HT1080 (cell line): ENCODE data around the gene OGDHL. TPM values are rescaled to one million over a fixed set of nuclear protein-coding genes. Genes with fewer than 3 reads are reported as not detected.
A peak's percentile ranks its signal among the peaks of the same experiment; 100 is the strongest.
"Not testable (repeated sequence)": the region's sequence is repeated elsewhere in the genome, so short reads cannot be mapped to it uniquely, and the experiment has no call there.

Experiments
- DNase-seq: peaks from one replicate; pipeline ENCODE4 v3.0.0-alpha.2; 2015; ENCODE audit warnings: low read depth
- polyA plus RNA-seq, 2 experiments: library from polyadenylated mRNA; depleted of rRNA; stranded (reverse); fragments of >200 nt; gene quantifications; 2 replicates each; pipeline ENCODE4 v1.2.3, GENCODE V29; 2015
- total RNA-seq: library from RNA; depleted of rRNA; stranded (reverse); fragments of >200 nt; shearing (Covaris generic); gene quantifications from 2 replicates; pipeline ENCODE4 v1.2.3, GENCODE V29; 2014; rRNA removed

Gene OGDHL
- 9.5 and 10.7 TPM in 2 replicates for total RNA-seq
- polyA plus RNA-seq (2015; cell fraction: cytosol; rRNA removed): 1.2 TPM in 2 replicates
- 4.1 and 4.5 TPM in 2 replicates for polyA plus RNA-seq (2015; cell fraction: nucleus; rRNA removed)

DNA sequence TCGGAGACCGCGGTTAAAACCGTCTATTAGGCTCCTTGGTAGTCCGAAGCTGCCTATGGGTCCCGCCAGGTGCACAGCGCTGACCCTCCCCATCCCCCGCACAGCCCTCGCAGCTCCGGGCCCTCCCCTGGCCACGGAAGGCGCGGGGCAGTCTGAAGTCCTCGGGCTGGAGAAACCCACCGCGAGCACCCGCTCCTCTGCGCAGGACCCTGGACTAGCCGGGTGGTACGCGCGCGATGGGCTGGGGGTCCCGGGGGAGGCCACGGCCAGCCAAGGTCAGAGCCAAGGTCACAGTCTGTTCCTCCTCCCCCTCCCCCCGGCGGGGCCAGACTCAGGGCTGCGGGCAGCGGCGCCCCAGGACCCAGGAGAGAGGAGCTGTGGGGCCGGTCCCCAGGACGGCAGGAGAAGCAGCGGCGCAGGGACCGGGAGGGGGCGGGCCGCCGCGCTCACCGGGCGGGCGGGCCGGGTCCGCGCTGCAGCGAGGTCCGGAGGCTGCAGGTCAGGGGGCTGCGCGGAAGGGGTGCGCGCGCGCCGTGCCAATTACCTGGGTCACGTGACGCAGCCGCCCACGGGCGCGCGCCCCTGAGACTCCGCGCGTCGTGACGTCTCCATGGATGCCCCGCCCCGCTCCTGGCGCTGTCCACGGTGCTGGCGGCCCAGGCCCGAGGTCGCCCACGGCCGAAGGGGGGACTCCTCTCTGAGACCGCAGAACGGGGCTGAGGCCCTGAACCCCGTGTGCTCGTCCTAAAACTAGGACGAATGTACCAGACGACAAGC is at the start of gene OGDHL:
Gene OGDHL, minus strand, starts transcription at position 535 of the 777 bp plus-strand sequence. CDS start 3,731 bp downstream, outside the sequence.
- peak; percentile 48 for DNase-seq

DNA sequence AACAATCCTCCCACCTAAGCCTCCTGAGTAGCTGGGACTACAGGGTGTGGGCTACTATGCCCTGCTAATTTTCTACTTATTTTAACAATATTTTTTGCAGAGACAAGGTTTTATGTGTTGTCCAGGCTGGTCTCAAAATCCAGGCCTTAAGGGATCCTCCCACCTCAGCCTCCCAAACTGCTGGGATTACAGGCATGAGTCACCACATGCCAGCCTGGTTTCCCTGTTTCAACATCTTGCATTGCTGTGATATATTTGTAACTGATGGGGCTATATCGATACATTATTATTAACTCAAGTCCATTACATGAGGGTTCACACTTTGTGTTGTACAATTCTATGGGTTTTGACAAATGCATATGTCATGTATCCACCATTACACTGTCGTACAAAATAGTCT is 41.9 kb upstream of the OGDHL start:
- peak; percentile 5 for DNase-seq

DNA sequence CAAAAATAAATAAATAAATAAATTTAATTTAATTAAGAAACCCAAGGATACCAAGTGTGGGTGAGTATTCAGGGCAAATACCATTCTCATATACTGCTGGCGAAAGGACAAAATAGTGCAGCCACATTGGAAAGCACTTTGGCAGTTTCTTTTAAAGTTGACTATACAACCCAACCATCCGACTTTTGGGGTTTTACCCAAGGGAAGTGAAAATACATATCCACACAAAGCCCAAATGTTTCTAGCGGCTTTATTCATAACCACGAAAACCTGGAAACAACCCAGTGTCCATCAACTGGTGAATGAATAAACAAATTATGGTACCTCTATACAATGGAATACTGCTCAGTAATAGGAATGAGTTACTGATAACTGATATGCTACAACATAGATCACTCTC is 36.2 kb upstream of the OGDHL start:
- no peak for DNase-seq

DNA sequence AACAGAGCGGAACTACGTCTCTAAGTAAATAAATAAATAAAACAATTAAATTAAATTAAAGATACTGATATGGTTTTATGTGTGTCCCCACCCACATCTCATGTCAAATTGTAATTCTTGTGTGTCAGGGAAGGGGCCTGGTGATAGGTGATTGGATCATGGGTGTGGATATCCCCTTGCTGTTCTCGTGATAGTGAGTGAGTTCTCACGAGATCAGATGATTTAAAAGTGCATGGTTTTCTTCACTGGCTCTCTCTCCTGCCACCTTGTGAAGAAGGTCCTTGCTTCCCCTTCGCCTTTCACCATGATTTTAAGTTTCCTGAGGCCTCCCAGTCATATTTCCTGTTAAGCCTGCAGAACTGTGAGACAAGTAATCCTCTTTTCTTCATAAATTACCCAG is 29.0 kb upstream of the OGDHL start:
- peak; percentile 1 for DNase-seq

DNA sequence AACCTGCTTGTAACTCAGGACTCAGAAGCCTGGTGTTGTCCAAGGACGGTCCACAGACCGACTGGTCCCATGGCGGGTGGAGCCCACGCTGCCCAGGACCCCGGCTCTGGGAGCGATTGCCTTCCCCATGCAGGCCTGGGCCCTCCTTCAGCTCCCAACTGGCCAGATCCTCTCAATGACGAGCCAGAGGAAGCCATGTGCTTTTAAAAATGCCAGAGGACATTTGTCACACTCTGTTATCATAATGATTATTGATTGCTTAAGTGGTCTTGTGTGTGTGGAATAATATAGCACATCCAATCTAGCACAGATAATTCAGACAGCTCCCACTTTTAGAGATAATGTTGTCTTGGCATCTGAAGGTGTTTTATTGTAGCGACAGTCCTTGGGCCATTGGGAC is 22.6 kb upstream of the OGDHL start:
- no peak for DNase-seq

DNA sequence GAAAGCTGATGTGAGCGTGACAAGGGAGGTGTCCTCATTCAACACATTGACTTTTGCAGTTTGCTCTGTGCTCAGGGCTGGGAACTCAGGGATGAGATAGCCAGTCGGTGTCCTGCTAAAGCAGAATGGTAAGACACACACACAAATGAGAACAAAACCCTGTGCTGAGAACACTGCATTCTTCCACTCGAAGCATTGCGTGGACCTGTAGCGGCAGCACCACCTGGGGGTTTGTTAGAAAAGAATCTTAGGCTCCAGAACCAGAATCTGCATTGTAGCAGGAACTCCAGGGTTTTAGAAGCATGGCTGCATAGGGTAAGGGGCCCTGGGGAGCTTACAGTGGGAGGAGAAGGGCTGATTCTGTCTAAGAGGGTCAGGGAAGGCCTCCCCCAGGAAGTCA is 21.5 kb upstream of the OGDHL start:
- DNase-seq: no peak

DNA sequence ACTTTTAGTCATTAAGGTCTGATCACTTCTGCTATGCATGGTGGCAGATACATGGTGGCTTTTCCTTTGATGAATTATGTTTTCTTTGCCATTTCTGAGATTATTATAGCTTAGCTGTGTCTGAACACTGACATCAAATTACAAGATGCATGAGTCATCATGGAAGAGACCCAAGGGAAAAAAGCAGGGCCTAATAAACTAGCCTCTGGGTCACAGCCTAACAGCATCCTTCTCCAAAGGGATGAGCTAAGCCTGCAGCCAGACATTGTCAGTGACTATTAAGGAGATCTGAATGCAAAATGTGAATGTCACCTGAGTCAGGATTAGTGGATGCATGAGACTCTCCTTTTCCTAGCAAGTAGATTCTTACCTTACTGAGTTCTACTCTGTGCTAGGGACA is 19.1 kb upstream of the OGDHL start:
- DNase-seq: no peak

DNA sequence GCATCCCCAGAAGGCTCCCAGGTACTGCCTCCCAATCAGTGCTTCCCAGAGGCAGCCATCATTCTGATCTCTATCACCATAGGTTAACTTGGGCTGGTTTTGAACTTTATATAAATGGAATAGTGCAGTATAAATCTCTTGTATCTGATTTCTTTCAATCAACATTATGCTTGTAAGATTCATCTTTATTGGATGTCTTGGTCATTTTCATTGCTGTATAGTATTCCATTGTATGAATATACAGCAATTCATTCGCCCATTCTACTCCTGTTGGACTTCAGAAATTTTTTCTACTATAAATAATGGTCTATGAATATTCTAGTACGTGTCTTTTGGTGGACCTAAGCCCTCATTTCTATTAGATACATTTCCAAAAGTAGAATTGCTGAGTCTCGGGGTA is 16.1 kb upstream of the OGDHL start:
- no peak for DNase-seq

DNA sequence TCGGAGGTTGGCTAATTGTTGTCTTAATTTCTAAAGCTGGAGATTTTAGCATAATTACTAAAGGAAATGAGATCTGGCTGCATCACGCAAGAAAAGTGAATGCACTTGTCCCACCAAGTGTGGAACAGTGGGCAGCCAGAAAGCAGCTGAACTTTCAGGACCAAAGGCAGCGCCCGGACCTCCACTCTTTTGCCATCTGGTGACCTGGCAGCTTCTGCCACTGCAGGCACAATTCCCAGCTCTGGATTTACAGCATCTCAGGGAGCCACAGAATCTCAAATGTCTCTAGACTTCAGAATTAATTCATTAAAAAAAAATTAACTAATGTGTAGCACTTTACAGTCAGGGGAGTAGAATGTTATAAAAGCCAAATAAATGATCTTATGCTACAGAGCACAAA is 14.7 kb upstream of the OGDHL start:
- no peak for DNase-seq

DNA sequence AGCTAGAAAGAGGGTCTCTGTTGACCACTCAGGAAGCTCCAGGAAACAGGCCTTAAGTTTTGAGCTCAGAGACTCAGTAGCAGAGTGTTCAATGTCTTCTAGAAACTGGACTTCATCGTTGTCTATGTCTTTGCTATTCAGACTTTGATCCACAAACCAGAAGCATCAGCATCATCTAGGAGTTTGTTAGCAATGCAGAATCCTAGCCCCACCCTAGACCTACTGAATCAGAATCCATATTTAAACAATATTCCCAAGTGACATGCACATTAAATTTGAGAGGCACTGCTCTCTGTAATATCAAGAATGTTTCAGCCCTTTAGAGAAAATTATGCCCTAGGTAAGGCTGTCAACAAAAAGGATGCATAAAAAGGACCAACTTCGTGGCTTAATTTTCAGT is 12.9 kb upstream of the OGDHL start:
- DNase-seq: no peak

DNA sequence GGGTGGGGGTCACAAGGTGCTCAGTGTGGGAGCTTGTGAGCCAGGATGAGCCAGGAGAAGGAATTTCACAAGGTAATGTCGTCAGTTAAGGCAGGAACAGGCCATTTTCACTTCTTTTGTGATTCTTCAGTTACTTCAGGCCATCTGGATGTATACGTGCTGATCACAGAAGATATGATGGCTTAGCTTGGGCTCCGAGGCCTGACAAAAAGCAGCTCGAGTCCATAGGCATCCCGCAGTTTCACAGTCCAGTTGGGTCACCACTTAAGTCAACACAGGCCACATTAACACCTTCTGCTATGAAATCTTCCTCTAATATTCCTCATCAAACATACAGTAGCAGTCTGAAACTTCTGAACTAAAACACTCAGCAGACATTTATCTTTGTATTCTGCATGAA is 10.8 kb upstream of the OGDHL start:
- not testable (repeated sequence) for DNase-seq

DNA sequence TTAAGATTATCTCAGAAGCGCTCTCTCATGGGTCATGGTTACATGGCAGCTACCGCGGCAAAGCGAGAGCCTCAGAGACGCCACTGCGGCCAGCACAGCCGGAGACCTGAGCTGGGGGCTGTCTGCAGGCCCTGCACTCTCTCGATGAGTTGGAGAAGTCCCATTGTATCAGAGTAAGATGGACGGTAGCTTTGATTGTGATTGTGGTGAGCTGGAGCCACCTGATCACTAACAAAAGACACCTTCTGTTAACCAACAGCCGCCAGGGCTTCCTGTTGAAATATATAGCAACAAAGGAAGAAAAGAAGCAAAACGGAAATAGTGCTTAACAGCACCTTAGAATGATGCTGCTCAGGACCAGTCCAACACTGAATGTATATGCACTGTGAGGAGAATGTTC is 8.9 kb upstream of the OGDHL start:
- DNase-seq: not testable (repeated sequence)

DNA sequence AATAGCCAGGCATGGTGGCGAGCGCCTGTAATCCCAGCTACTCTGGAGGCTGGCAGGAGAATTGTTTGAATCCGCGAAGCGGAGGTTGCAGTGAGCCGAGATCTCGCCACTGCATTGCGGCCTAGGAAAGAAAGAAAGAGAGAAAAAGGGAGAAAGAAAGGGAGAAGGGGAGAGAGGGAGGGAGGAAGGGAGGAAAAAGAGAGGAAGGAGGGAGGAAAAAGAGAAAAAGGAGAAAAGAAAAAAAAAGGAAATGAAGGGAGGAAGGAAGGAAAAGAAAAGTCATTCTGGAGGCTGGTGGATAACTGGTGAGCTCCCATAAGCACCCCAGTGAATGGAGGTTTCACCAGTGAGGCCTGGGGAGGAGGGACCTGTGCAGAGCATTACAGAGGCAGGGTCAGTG is 7.6 kb upstream of the OGDHL start:
- no peak for DNase-seq

DNA sequence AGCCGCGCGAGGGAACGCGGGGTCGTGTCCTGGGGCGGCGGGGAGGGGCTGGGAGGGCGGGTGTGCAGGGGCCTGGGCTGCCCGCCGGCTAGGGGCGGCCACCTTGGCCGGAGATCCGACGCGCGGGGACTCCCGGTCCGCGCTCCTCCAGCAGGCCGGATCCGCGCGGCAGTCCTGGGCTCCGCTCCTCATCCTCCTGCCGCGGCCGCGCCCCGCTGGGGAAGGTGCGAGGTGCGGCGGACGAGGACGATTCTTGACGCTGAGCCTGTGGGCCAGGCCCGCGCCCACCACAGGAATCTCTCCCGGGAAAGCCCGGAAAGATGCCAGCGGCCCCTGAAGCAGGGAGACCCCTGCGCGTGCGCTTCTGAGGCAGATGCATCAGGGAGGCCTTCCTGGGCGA is 6.6 kb upstream of the OGDHL start:
- no peak for DNase-seq

DNA sequence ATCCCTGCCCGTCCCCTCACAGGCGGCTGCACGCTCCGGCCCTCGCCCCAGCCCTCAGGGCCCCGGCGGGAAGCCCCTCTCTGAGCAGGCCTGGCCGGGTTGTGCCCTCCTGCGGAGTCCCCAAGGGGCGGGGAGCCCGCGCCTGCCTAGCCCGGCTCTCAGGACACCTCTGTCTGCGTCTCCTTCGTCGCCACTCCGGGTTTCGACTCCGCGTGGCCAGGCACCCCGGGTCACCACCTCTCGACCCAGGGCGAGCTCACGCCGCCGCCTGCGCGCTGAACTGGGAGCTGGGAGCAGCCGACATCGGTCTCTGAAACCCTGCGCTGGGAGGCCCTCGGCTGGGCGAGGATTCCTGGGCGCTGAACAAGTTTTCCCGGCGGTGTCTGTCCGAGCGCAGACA is 6.2 kb upstream of the OGDHL start:
- DNase-seq: no peak

DNA sequence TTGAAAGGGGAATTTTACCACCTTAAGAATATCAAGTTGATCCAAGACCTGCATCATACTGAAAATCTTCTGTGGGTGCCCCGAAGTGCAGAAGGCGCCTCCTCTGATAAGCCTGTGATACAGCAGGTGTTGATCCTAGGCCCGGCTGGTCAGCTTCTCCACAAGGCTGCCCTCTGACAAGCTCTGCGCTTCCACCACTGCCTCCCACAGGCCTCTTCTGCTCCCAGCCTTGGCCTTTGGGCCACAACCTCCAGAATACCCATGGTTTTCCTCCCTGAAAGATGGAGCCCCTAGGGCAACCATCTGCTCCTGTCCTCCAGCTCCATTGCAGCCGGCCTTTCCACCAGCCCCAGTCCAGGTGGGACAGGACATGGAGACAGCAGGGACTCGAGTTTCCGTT is 5.6 kb upstream of the OGDHL start:
- DNase-seq: no peak

DNA sequence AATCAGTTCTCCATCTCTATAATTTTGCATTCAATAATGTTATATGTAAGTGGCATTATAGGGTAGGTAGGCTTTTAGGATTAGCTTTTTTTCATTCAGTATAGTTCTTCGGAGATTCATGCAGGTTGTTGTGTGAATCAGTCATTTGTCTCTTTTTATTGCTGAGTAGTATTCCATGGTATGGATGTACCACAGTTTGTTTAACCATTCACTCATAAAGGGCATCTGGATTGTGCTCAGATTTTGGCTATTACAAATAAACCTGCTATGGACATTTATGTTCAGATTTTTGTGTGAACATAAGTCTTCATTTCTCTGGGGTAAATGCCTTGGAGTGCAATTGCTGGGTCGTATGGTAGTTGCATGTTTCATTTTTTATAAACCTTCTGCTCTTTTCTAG is 4.4 kb upstream of the OGDHL start:
- no peak for DNase-seq

DNA sequence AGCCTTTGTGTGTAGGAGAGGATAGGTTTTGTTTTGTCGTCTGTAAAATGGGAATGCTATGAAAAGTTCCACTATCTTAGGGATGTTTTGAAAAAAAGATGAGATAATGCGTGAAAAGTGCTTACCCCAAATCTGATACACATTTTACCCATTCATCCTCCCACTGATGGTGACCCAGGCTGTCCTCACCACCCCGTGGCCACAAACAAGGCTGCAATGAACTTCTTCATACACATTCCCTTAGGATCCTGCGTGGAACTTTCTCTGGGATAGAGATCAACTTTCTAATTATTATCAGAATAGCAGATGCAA is 399 bp upstream of the OGDHL start:
- no peak for DNase-seq

DNA sequence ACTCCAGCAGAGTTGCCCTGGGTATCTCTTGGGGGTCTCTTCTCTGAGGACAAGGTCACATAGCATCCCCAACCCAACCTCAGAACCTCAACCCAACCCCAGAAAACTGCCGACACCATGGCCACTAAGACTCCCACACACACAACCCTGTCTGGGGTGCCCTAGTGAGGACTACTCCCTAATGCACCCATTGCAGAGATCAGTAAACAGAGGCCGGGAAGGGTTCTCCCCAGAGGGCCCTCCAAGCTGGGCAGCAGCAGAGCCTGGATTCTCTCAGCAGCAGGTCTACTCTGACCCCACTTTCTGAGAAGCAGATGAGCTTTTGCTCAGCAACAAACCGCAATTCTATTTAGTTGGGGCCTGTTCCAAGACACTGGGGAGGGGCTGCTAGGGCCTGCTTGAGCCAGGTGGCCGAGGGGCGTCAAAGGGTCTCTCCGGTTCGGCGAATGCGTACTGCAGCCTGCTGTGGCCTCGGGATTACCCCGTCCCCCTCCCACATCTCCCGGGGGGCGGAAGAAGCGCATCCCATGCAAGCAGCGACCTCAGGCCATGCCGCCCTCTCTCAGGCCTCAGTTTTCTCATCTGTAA is 828 bp downstream of the OGDHL start:
- DNase-seq: no peak

DNA sequence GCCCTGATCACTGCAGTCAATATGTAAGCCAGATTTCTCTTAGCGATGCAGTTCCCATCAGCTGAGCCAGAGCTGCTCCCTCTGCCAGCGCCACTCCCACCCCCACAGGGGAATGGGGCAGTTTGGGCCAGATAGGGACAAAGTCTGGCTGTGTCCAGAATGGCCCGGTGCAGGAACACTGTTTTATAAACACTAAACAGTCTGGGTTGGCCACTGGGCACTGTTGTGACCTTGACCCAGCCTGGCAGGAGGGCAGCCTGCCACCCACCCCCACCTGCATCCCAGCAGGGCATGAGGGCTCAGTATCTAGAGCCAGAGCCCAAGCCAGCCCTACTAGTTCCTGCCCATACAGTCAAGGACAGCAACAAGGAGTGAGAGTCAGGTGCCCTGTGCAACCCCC is 1.3 kb downstream of the OGDHL start:
- DNase-seq: no peak

DNA sequence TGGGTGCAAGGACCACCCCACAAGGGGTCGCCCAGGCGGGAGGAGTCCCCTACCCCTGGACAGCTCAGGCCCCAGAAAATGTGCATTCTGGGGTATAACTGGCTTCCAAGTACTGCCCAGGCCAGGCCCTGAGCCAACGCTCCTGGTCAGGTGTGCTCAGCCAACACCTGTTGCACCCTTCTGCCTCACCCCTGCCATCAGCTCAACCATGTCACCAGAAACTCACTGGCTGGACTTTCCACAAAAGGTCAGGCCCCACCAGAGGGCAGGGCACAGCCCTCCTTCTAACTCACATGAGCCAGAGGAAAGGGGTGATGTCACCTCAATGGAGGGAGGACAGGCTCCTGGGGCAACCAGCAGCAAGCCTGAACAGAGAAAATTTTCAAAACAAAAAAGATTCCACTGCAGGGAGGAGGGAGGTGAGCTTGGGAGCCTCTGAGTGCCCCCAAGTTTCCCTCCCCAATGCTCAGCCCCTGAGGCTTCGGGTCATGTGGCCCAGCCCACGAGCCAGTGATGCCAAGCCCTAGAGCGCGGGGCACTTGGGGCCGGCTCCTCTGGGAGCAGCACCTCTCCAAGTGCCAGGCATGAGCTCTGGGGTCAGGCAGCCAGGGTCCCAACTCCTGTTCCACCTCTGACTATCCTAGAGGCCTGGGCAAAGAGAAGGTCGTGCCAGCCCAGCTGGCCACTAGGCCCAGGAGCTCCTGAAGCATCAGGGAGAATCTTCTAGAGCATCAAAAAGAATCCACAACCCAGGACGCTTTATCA is 2.2 kb downstream of the OGDHL start:
- DNase-seq: no peak

DNA sequence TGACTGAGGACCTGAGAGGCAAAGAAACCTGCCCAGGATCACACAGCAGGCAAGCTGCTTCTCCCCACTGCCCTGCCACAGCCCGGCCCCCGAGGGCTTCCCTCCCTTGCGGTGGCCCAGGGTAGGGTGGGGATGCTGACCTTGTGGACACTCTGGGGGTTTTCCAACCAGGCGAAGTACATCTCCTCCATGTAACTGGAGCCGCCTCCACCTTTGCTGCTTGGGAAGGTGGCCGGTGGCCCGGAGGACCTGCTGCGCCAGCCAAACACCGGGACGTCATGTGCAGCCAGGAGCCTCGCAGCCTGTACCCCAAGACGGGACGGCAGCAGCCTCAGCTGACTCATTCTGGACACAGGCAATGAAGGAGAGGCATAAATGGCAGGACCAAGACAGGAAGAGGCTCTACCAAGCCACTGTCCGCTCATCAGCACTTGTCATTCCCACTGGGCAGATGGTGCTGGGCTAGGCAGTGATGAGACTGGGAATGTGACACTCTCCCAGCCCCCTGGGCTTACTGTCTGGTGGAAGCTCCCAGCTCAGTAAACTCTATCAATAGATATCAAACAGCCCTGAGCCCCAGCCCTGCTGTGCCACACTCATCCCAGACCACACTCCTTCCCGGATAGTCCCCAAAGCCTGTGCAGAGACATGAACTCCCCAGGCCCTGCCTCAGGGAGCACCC is 3.7 kb downstream of the OGDHL start:
- no peak for DNase-seq
